GM19025 (cell line): ENCODE results near the gene OTX1.

ENCODE experiments used
- ATAC-seq: cut with Tn5 transposase; IDR thresholded peaks from one replicate; pipeline ENCODE4 v1.9.1; 2021; ENCODE audit warnings: mild to moderate bottlenecking, low read depth, moderate library complexity; ENCODE audit not compliant: unreplicated experiment

OTX1 gene

DNA sequence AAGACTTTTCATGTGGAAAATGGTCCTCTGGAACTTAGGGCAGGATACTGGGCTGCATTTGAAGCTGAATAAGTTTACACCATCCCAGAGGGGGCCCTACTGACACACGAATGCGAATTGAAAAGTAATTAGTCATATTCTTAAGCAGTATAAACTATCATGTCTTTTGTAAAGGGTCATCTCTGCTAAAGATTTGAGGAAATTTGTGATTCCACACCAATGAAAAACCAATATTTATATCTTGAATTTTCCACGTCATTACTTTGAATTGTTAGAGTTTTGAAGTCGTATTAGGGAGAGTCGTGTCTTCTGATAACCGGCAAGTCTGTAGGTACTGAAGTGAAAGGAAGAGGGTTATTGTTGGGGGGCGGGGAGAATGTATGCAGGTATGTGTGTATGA is 4.1 kb upstream of the OTX1 start:
- ATAC-seq: no peak

DNA sequence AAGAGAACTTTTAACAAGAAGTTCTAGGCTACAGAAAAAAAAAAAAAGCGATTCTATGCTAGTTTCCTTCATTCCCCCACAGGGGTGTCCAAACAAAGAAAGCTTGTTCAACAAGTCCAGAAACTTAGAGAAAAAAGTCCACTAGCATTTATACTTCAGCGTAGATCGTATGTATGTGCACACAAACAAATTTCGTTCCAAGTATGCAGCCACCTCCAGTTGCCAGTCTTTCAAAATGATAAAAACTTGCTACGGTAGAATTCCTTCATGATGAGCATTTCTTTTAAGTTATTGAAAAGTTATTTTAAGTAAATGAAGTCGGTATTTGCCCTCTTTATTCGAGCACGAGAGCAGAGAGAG is 3.7 kb upstream of the OTX1 start:
- no peak for ATAC-seq

DNA sequence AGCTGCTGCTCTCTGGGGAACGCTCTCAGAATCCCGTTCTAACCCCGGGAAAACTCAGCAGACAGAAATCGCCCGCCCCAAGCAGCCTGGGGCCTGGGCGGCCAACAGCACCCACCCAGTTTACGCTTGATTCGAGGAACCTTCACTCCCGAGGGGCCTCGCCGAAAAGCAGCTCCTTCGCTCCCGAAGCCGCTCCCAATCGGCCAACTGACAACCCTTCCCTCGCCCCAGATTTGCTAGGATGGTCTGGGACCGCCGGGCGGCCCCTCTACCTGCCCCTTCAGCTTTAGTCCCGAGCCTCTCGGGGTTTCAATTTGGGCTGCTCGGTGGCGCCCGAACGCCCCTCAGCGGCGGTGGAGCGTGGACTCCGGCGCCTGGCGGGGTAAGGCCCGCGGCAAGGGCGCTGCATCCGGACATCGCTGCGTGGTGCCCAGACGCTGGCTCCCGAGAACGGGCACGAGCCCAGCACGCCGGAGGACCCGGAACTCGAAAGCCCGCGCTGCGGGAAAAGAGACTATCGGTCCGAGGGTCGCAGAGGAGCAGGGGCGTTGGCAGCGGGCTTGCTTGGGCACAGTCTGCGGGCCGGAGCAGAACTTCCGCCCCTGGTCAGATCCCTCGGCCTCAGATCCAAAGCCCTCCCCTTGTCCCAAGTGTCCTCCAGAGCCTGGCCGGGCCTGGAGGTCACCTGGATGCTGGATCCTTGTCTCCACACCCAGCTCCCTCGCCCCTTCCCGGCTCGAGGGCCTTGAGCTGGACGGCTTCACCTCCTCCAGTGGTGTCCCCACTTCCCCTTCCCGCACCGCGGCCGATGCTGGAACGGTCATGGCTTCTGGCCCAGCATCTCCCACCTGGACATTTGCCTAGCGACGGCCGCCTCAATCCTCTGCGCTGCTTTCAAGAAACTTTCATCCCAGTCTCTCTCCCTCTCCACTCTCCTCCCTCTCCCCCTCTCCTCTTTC is 3.0 kb upstream of the OTX1 start:
- no peak for ATAC-seq

DNA sequence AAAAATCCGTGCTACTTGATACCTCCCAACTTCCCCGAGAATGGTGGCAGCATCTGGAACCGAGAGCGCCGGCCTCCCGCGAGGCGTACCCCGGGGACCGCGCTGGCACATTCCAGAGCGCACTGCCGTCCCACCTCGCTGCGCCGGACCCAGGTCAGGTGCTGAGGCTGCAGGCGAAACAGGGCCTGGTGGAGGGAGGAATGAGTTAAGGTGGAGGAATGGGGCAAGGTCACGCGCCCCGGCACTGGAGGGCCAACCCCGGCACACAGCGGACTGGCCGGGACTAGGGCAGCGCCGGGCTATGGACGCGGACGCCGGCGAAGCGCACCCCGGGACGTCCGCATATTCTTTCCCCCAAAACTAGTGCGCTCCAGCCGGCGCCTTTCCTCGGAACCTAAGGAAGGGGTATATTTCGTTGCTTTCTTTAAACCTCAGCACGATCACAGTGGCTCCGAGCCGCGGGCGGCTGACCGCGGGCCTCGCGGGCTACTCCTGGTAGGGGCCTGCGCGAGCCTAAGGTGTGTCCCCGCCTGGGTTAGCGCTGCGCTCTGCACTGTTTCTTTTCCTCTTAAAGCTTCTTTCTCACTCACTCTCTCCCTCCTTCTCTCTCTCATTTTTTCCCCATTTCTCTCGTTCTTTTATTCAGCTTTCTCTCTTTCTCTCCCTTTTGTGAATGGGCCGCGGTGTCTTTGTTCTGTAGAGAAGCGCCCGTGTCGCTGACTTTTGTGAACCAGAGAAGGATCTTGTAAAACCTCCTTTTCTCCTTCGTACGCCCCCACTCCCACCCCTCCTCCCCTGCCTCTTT is 2.1 kb upstream of the OTX1 start:
- ATAC-seq: no peak

DNA sequence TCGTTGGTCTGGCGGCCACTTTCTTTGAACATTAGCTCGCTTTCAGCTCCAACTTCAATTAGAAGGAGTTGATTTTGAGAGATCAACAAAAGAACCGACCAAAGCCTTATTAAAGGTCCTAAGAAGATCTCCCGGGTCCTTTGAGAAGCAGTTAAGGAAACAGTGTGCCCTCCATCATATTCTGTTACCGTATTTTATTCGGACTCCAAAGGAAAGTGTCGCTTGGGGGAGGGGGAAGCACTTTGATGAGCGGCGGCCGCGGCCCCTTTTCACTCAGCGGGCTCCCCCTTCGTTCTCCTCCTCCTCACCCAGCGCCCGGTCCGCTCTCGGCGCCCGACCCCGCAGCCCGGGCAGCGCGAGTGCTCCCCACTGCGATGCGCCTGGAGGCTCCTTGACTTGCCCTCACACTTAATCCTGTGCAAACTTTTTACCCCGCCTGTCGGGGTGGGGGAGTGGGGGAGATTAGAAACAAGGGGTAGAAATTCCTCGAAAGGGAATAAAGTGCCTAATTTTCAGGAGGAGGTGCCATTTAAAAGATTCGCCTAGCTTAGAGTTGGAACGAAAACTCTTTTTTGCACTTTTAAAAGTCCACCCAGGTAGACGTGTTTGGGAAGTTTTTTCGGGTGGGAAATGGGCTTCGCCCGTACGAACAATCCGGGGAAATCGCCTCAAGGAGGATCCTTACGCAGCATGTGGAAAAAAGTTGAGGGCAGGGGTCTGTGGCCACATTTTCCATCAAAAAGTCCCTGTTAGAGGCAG is 1.2 kb upstream of the OTX1 start:
- ATAC-seq: no peak

DNA sequence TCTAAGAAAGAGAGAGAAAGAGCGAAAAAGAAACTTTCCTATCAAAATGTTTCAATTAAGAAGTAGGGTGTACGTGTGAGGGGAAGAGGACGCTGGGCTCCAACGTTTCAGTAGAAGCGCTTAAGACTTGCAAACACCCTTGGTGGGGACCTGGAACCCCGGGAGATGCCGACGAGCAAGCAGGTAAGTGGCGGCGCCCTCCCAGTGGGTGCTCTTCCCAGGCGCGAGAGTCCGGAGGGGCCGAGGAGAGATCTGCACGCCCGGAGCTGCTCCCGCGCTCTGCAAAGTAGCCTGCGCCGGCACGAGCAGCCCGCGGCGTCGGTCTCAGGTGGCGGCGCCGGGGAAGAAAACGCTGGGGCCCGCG is 678 bp upstream of the OTX1 start:
- peak; percentile 26 for ATAC-seq

DNA sequence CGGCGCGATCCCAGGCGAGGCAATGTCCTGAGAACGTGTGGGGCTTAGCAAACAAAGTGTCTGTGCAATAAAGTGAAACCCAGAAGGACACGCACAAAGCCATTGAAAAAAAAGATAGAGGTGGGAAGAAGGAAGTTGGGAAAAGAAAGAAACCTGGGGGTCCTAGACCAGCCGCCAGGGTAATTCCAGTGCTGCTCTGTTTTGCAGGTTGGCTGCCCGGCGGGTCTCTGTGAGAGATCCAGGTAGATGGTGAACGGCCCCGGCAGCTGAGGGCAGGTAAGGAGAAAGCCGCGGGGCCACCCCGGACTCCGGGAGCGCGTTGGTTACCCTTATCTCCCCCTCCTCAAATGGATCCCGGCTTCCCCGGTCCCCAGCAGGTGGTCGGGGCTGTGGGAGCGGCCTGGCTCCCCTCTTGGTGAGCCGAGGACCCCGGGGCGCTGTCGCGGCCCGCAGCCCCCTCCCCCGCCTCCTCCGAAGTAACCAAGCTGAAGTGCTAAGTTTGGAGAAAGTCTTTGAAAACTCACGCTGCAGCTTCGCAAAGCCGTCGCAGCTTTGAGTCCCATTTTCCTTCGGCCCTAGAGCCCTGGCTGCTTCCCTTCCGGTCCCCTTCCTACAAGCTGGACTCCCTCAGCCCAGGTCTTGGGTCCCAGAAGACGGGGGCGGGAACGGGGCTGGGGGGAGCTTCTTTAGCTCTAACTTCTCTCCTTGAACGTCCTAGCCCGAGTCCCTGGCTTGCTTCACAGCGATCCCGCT is 588 bp downstream of the OTX1 start:
- ATAC-seq: no peak

DNA sequence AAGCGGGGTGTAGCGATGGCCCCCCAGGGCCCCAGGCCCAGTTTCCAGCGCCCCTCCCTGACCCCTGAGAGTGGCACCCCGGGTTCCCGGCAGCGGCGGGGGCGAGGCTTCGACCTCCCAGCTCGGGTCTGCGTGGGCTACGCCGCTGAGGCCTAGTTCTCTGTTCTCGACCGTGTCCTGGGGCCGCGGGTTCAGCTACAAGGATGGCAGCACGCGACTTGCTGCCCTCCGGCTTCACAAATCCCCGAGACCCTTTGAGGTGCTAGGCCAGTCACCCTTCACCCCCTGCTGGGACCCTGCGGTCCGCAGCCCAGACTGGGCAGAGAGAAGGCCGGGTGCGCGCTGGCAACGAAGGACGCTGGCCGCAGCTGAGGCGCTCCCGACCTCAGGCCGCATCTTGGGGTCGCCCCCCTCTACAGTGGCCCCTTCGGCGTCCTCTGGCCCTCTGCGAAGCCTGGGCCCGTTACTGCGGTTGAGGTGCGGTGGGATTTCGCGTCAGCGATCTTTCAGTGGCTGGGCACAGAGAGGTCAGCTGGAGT is 1.2 kb downstream of the OTX1 start:
- ATAC-seq: no peak

DNA sequence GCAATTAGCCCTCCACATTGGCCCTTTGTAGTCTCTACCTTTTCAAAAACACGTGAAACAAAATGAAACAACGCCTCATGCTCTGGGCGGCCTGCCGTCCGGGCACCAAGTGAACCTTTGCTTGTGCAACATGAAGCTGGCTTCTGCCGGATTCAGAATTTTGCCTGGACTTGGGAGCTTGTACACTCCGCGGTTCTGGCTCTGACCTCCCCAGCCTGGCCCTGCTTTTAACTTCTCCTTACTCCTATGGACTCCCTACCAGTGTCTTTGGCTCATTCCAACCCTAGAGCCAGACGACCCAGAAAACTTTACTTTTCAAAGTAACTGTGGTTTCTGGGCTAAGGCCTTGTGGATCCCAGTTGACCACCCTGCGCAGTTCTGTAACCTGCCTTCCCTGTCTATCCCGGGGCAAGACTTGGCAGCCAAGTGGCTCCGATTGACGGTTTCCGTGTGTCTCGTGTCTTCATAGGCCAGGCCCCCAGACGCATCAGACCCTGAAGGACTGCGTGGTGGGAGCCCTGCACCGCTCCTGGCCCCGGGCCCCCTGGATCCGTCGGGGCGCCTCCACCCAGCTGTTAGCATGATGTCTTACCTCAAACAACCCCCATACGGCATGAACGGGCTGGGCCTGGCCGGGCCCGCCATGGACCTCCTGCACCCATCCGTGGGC is 1.9 kb downstream of the OTX1 start:
- ATAC-seq: no peak

DNA sequence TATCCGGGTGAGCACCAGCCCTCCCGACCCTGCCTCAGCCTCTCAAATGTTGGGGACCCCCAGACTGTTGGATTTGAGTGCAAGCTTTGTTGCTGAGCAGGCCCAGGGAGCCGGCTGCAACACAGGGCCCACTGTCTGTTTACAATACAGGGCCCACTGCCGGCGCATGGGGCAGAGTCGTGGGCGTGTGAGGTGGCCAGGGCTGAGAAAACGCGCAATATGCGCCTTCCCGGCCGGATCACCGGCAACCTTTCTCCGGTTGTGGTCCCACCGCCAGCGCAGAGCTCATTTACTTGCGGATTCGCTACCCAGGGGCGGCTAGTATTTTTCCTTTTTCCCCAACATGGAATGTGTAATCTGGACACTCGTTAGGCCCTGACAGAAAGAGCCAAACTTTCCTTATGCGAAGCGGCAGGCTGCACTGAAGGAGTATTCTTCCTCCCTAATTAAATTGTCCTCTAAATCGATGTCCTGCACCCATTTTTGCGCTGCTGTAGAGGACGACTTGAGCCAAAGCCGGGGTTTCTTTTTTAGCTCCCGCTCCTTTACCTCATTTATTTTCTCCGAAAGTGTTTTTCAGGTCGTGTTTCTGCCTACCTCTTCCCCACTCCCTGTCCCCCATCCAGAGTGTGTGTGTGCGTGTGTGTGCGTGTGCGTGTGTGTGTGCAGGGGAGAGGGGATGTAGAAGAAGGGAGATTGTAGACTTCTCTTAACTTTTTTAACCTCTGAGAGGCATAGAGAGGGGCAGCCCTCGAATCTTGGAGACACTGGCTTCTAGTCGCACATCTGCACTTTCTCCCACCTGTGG is 2.7 kb downstream of the OTX1 start:
- no peak for ATAC-seq

DNA sequence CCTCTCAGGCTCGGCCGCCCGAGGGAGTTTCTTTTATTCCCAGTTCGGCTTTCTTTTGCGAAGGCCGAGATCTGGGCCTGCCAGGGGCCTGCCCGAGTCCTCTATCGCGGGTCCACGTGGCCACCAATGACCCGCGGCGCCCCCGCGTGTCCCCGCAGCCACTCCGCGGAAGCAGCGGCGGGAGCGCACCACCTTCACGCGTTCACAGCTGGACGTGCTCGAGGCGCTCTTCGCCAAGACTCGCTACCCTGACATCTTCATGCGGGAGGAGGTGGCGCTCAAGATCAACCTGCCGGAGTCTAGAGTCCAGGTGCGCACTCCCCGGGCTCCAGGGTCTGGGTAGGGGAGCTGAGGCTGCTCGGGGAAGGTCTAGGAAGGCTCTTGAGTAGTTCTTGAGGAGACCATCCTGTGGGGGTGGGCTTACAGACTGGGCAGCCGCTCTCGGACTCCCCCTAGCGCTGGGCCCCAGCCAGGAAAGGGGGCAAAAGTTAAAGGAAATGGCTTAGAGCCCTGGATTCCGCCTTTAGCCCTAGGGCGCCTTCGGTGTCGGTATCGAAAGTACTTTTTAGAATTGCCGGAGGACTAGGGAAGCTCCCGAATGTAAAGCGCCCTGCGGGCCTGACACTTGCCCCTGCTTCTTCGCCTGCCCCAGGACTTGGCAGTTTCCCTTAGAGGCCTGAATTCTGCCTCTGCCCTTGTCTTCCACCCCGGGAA is 3.4 kb downstream of the OTX1 start:
- ATAC-seq: no peak

DNA sequence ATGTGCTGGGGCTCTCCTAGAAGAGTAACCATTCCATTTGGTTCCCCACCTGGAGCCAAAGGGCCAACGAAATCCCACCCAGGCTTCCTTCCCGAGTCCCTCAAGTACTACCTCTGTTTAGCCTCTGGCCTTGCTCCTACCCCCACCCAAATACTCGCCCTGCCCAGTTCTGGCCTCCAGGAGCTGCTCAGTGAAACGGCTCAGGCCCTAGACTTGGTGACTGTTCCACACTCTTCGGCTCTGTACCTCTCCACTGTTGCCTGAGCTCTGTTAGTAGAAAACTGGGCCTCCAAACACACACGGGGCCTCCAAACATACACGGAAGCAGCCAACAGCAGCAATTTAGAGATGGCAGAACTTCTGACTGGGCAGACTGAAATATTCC is 4.2 kb downstream of the OTX1 start:
- ATAC-seq: no peak

DNA sequence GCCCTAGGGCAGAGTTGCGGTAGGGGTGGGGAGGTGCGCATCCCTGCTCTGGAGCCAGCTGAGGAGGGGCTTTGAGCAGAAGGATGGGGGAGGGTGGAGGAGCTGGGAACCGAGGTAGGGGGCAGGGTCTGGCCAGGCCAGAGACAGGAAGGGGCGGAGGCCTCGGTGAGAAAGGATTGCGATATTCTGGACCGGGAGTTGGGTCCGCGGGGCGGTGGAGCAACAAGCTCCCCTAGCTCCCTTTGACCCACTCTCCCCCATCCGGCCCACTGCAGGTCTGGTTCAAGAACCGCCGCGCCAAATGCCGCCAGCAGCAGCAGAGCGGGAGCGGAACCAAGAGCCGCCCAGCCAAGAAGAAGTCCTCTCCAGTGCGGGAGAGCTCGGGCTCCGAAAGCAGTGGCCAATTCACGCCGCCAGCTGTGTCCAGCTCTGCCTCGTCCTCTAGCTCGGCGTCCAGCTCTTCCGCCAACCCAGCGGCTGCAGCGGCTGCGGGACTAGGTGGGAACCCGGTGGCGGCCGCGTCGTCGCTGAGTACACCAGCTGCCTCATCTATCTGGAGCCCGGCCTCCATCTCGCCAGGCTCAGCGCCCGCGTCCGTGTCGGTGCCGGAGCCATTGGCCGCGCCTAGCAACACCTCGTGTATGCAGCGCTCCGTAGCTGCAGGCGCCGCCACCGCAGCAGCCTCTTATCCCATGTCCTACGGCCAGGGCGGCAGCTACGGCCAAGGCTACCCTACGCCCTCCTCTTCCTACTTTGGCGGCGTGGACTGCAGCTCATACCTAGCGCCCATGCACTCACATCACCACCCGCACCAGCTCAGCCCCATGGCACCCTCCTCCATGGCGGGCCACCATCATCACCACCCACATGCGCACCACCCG is 4.8 kb downstream of the OTX1 start:
- ATAC-seq: no peak

DNA sequence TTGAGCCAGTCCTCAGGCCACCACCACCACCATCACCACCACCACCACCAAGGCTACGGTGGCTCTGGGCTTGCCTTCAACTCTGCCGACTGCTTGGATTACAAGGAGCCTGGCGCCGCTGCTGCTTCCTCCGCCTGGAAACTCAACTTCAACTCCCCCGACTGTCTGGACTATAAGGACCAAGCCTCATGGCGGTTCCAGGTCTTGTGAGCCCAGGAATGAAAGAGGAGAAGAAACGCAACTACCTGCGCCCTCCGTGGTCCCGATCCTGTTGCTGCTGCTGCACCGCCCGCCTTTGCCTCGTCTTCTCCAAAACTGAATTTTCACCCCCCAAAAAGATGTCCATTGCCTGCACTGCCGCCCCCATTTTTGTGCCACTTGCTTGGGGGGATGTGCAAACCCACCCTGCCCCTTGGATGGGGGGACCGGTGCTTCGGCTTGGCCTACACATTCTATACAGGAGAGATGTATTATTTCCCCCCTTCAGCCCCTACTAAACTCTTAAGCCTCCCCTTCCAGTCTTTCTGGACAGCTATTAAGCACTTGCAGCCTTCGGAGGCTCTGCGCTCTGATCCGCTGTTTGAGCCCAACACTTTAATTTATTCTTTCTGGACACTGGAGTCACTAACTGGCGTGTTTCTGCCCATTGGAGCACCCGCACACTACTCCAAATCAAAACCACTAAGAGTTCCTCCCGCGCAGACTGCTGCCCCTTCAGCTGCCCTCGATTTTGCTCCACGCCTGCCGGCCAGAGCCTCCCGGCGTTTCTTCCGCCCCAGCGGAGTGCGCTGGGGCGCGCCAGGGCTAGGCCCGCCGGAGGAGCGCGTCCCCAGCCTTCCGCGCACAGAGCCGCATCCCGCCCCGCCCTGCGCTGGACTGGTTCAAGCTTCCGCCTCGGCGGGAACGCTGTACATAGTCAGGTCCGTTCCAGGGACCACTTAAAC is 5.7 kb downstream of the OTX1 start:
- no peak for ATAC-seq

DNA sequence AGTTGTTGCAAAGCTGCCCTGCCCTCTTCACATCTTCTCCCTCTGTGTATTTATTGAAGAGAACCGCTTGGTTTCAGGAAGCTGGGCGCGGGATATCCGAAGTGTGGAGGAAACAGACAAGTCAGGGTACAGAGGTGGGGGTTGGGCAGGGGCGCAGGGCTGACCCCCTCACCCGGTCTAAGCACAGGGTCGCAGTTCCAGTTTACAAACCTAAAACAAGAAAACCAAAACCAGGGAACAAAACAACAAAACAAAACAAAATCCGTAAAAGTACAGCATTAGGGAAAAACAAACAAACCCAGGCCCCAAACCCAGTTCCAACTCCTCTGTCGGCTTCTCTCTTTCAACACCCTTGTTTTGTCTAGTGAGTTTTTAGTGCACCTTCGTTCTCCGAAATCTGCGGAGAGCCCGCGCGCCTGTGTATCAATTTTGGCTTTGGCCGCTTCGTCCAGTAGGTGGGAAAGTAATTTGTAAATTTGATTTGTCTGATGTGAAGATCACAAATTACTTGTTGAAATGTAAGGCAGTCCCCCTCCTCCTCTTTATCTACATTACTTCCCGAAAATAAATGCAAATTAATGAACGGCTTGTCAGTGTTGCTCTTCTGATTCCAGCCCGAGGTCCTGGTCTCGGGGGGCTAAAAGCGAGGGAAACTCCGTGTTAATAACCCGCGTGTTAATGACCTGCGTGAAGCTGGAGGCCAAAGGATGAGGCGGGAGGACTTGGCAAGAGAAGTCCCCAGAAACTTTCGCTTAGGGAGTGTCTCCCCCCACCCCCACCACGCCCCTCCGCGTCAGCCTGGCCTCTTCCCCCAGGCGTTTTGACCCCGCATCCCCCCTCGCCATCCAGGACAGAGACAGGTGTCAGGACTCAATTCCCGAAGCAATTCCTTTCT is 6.9 kb downstream of the OTX1 start:
- no peak for ATAC-seq
